Measurements from ENCODE around the gene IGF2BP2. TPM values are rescaled to one million over a fixed set of nuclear protein-coding genes. Genes with fewer than 3 reads are reported as not detected.
"Not testable (repeated sequence)": the region's sequence is repeated elsewhere in the genome, so short reads cannot be mapped to it uniquely, and the experiment has no call there.

Gene IGF2BP2
- total RNA-seq, 1 donor from 2014 or later, result 17.4 TPM

GRCh38 chr3:185645596-185646381, 179.1 kb downstream of the IGF2BP2 start:
- TF ChIP-seq, protein P1, sequence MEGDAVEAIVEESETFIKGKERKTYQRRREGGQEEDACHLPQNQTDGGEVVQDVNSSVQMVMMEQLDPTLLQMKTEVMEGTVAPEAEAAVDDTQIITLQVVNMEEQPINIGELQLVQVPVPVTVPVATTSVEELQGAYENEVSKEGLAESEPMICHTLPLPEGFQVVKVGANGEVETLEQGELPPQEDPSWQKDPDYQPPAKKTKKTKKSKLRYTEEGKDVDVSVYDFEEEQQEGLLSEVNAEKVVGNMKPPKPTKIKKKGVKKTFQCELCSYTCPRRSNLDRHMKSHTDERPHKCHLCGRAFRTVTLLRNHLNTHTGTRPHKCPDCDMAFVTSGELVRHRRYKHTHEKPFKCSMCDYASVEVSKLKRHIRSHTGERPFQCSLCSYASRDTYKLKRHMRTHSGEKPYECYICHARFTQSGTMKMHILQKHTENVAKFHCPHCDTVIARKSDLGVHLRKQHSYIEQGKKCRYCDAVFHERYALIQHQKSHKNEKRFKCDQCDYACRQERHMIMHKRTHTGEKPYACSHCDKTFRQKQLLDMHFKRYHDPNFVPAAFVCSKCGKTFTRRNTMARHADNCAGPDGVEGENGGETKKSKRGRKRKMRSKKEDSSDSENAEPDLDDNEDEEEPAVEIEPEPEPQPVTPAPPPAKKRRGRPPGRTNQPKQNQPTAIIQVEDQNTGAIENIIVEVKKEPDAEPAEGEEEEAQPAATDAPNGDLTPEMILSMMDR (IDR thresholded peaks at IDR 0.05), result no peak
- Histone ChIP-seq H3K36me3 (no peaks in the 10 kb centered on the region), H3K4me1 (no peaks in the 10 kb centered on the region), H3K27ac (no peak overlapping the region), H3K27me3 (no peaks in the 10 kb centered on the region), H3K4me3 (no peak overlapping the region), H3K9me3 (no peaks in the 10 kb centered on the region)
- DNase-seq (no peak), ATAC-seq (no peak)
- intact Hi-C loops (cut with DNase I), result no loop called here

DNA sequence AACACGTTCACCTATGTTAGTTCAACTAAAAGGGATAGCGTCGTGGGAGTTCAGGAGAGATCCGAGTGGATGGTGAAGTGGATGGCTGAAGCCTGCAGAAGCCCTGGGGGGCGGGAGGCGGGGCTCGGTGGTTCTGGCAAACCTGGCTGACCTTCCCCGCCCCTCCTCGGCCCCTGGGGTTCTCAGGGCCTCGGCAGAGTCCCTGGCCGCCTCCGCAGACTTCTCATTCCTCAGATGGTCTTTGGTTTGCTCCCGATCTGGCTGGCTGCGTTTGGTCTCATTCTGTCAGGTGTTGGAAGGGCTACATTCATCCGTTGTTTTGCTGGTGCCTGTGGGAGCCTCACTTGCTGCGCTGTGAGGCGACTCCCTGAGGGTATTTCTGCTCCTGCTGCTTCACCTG, 179.7 kb downstream of the IGF2BP2 start:
- H3K36me3 ChIP-seq; intact Hi-C loops (cut with DNase I); H3K4me3 ChIP-seq; H3K9me3 ChIP-seq; ATAC-seq; H3K27ac ChIP-seq; H3K27me3 ChIP-seq; H3K4me1 ChIP-seq; DNase-seq: not testable (repeated sequence)

- H3K9me3 ChIP-seq, result no peaks in the 10 kb centered on the region
- no peaks in the 10 kb centered on the region for H3K36me3 ChIP-seq
- ATAC-seq, result no peak
- TF ChIP-seq, protein P1 (IDR thresholded peaks at IDR 0.05), result no peak
- no peak overlapping the region for H3K27ac ChIP-seq
- no peak overlapping the region for H3K4me3 ChIP-seq
- H3K4me1 ChIP-seq, result no peaks in the 10 kb centered on the region
- intact Hi-C loops (cut with DNase I), result no loop called here
- no peak for DNase-seq
- H3K27me3 ChIP-seq, result no peaks in the 10 kb centered on the region
Observed at GRCh38 chr3:185640308-185640707, 184.5 kb downstream of the IGF2BP2 start.

- H3K27ac ChIP-seq, result no peak overlapping the region
- no peak for ATAC-seq
- H3K4me1 ChIP-seq, result no peaks in the 10 kb centered on the region
- no peak overlapping the region for H3K4me3 ChIP-seq
- TF ChIP-seq, protein P1 (IDR thresholded peaks at IDR 0.05), result no peak
- H3K27me3 ChIP-seq, result no peaks in the 10 kb centered on the region
- no peak for DNase-seq
- no peaks in the 10 kb centered on the region for H3K9me3 ChIP-seq
- intact Hi-C loops (cut with DNase I), result no loop called here
- H3K36me3 ChIP-seq, result no peaks in the 10 kb centered on the region
Observed at GRCh38 chr3:185639632-185640206, 185.1 kb downstream of the IGF2BP2 start.

DNA sequence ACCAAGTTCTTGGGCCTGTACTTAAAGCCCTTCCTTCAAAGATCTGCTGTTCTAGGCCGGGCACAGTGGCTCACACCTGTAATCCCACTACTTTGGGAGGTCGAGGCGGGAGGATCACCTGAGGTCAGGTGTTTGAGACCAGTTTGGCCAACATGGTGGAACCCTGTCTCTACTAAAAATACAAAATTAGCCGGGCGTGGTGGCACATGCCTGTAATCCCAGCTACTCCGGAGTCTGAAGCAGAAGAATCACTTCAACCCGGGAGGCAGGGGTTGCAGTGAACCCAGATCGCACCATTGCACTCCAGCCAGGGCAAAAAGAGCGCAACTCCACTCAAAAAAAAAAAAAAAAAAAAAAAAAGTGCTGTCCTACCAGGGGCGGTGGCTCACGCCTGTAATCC, 186.2 kb downstream of the IGF2BP2 start:
- intact Hi-C loops (cut with DNase I); H3K27me3 ChIP-seq; H3K4me3 ChIP-seq; DNase-seq; H3K9me3 ChIP-seq; H3K4me1 ChIP-seq; H3K36me3 ChIP-seq; H3K27ac ChIP-seq; ATAC-seq: not testable (repeated sequence)

DNA sequence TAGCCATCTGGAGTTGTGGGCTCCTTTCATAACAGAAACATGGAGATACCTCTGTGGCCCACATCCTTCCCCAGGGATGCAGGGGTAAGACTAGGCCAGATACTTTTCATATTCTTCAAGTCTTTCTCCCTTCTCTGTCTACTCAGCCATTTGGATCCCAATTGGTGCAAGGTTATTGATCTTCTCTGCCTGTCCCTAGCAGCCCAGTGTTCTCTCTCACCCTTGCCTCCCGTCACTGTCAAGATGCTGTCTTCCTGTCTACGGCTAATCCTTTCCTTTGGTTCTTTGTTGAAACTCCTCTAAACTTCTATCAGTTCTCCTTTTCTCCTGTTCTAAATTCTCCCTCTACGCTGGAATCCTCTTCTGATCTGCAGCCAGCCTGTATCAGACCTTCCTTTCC, 187.5 kb downstream of the IGF2BP2 start:
- Histone ChIP-seq H3K27ac (no peak overlapping the region), H3K4me1 (no peaks in the 10 kb centered on the region), H3K4me3 (no peak overlapping the region), H3K36me3 (no peaks in the 10 kb centered on the region), H3K9me3 (no peaks in the 10 kb centered on the region), H3K27me3 (no peaks in the 10 kb centered on the region)
- TF ChIP-seq, protein P1 (IDR thresholded peaks at IDR 0.05), result no peak
- no peak for DNase-seq
- intact Hi-C loops (cut with DNase I), result no loop called here
- no peak for ATAC-seq
